ENCODE results near the gene INPP5A.

DNA sequence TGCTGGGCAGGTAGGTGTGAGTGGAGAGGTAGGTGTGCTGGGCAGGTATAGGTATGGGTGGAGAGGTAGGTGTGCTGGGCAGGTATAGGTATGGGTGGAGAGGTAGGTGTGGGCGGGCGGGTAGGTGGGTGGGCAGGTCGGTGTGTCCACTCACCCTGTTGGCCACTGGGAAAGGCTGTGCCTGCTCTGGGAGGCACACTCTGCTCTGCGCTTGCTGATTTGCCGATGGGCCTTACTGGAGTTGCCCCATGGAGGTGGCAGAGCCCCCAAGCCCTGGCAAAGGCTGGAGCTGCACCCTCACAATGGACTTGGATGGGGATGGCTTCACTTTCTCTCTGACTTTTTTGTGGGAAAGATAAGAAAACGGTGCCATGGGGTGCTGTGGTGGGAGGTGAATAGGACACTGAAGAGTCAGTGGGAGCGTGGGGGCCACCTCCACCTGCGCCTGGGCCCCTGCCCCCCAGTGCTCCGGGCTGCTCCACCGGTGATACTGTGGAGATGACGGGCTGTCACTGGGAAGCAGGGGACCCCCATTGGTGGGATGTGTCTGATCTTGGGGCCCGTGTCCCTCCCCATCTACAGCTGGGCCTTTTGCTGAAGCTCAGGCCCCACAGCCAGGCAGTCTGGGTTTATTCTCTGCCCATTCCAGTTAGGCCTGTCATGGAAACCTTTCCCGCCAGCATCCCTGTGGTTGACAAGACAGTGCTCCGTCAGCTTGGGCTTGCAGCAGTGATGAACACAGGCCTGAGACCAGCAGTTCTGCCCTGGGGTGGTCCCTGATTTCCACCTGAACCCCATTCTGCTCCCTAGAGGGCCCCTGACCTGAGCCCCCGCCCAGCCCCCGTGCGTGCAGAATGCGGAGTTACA lies 173.4 kb downstream of the INPP5A start:
- no peak for TF ChIP-seq CTCF (IDR thresholded peaks at IDR 0.05)
- TF ChIP-seq EZH2 (IDR thresholded peaks at IDR 0.05; ENCODE audit: borderline replicate concordance, insufficient read depth, low read depth, low read length, poor library complexity, severe bottlenecking), result no peak
